ENCODE measurements around the gene NKD2. TPM values are rescaled to one million over a fixed set of nuclear protein-coding genes. Genes with fewer than 3 reads are reported as not detected.
"Not testable (repeated sequence)": the region's sequence is repeated elsewhere in the genome, so short reads cannot be mapped to it uniquely, and the experiment has no call there.

NKD2 gene
- total RNA-seq, 1 experiment from 2014 or later = 2.8 TPM

DNA sequence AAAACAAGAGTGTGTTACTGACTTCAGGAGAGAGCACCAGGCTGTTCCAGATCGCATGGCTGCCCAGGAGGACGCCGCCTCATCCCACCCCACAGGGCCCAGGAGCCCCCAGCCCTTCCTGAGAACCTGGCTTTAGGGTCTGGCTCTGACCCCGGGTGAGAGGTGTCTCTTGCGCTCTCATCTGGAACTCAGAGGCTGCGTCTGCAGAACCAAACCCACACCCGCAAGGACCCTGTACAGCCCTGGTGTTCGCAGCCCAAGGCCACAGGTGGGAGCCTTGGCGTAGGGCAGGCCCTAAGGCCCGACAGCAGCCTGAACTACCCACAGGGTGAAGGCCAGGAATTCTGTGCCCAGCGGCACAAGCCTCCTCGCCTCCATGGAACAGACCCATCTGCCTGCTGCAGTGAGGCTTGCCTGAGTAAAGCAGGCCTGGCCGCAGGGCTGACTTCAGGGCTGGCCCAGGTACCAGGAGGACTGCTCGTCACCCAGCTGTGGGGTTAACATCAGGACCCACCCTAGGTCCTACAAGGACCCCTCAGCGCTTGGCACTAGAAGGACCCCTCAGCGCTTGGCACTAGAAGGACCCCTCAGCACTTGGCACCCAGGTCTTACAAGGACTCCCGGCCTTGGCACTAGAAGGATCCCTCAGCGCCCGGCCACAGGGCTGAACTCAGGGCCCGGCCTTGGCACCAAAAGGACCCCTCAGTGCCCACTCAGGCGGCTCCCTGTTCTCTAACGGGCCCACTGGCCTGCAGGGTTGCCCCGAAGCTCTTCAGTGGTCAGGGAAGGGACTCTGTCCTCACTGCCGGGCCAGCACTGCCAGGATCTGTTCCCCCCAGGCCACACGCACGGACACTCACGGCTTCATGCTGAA lies 48.2 kb downstream of the NKD2 start:
- DNase-seq (ENCODE audit: low spot score) = no peak

DNA sequence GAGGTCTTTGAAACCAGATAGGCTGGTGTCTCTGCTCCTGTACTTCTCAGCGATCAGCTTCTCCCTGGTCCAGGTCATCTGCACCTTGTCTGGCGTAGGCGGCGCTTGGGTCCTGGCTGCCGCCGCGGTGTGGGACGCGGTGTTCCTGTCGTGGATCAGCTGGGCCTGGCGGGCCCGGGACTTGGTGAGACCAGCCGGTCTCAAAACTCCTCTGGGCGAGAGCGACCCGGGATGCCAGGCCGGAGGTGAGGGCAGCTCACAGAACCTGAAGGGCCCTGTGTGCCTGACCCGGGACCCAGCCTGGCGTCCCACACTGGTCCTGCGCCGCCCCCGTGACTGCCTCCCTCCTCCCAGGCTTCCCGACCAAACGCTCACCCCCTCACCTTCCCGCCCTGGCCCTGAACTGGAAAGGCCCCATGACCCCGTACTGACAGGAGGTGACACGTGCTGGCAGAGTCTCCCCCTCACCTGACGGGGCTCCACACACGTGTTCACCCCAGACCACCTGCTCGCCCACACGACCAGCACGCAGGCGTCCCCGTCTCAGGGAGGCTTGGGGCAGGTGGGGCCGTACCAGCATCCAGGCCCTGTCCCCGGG lies 49.0 kb downstream of the NKD2 start:
- DNase-seq (ENCODE audit: low spot score) = no peak

DNA sequence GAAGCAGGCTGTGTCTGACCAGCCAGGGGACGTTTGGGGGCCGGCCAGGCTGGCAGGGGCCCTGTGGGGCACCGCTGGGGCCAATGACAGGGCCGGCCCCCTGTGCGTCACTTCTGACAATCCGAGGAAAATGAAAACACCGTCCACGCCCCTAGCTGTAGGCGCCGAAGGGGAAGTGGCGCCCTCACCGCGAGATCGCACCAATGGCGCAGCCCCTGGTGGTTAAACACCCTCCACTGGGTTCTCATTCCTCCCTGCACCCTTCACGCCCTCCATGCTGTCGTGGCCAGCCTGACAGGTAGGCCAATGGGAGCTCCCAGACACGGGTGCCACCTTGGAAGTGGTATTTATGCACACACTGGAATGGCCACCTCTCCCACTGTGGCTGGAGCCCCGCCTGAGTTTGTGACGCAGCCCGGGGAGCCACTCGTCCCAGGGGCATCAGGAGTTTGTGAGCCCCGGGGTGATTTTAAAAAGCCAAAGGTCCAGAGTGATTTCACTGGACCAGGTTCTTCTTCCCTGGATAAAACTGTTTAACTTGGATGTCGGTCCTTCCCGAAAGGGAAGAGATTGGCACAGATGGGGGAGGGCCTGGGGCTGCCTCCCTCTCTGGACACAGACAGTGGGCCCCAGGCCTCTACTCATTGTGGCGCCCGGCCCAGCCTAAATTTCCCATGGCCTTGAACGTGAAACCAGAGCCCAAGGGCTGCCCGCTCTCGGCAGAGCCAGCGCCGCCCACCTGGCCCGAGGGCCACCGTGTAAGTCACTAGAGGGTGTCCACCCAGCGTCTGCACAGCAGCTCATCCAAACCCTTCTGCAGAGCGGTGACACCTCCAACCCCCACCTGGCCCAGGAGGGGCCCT lies 49.7 kb downstream of the NKD2 start:
- no peak for DNase-seq (ENCODE audit: low spot score)

- DNase-seq (ENCODE audit: low spot score) = no peak
These were observed 50.6 kb downstream of the NKD2 start for GRCh38 chr5:1058988-1059883.

DNA sequence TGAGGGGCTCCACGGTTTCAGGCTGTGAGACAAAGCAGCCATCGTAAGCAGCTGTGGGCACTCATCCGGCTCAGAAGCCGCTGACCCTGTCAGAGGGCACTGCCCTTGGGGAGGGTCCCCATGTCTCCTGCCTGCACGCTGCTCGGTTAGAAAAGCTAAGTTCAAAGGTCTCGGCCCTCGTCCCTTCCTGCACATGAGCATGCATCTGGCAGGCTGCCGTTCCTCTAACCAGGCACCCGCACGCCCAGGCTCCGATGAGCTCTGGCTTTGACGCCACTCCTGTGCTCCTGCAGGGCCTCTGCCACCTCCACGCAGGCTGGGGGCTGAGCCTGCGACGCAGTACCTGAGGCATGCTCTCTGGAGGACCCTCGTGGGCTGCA lies 51.3 kb downstream of the NKD2 start:
- no peak for DNase-seq (ENCODE audit: low spot score)

GRCh38 chr5:1060535-1060981 lies 52.0 kb downstream of the NKD2 start:
- no peak for DNase-seq (ENCODE audit: low spot score)

GRCh38 chr5:1061292-1061691 lies 52.7 kb downstream of the NKD2 start:
- not testable (repeated sequence) for DNase-seq (ENCODE audit: low spot score)

DNA sequence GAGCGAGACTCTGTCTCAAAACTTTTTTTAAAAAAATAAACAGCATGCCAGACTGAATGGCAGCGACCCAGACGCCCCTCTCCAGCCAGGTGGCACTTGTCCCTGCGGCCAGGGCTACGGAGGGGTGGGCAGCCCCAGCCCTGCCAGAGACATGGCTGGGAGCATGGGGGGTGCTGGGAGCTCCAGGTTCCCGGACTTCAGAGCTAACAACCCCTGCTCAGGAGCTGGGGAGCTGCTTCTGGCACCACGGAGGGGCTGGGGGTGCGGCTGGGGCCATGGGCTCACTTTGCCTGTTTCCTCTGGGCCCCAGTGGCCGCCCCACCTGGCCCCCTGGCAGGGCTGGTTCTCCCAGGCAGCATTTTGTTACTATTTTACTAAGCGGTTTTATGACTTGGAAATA lies 53.3 kb downstream of the NKD2 start:
- no peak for DNase-seq (ENCODE audit: low spot score)

DNA sequence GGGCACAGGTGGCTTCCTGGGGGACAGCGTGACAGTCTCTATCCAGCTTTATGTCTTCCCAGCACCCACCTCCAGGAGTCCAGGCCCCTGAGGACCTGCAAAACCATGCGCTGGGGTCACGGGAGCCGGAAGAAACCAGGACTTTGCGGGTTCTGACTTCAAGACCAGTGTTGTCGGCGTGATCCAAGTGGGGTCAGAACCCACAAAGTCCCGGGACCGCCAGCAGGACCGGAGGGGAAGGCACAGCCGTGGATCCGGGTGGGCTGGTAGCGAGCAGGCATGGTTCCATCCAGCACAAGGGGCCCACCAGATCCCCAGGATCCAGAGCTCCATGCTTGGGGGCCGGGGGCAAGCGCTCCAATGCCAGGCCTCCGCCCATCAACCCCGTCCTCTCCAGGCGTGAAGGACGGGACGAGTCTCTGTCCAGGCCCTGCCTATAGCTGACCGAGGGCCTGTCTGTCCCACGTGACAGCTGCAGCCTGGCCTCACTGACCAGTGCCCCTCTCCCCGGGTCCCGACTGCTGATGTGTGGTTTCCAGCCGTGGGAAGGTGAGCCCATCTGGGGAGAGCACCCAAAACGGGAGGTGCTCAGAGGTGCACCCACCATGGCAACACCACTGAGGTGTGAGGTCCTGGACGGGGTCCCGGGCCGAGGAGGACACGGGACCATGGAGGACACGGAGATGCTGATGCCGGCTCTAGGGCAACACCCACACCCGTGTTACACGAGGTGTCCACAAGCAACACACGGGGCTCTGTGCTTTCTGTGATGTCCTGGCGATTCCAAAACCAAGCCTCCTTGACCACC lies 54.4 kb downstream of the NKD2 start:
- DNase-seq (ENCODE audit: low spot score) = no peak

DNA sequence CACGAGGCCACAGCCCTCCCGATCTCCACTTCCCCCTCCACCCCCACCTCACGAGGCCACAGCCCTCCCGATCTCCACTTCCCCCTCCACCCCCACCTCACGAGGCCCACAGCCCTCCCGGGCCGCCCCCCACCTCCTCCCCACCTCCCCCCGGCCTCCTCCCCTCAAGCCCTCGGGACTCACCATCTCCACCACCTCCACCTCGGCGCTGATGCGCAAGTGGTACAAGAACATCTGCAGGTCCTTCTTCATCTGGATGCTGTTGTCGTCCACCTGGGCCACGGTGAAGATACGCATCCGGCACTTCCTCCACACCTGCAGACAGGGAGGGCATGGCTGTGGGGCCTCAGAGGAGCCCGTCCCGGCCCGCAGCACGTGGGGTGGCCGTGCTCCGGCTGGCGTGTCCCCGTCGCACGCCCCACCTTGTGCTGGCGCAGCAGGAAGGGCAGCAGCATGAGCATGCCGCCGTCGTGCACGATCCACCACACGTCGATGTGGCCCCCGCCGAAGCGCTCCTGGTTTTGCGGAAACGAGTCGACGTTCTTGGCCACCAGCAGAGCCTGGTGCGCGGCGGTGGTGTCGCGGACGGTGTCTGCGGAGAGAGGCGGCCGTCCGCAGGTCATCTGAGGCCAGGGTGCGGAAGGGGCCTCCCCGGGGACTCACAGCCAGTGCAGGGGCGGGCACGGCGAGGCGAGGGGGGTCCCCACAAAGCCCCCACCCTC lies 55.2 kb downstream of the NKD2 start:
- DNase-seq (ENCODE audit: low spot score) = no peak

DNA sequence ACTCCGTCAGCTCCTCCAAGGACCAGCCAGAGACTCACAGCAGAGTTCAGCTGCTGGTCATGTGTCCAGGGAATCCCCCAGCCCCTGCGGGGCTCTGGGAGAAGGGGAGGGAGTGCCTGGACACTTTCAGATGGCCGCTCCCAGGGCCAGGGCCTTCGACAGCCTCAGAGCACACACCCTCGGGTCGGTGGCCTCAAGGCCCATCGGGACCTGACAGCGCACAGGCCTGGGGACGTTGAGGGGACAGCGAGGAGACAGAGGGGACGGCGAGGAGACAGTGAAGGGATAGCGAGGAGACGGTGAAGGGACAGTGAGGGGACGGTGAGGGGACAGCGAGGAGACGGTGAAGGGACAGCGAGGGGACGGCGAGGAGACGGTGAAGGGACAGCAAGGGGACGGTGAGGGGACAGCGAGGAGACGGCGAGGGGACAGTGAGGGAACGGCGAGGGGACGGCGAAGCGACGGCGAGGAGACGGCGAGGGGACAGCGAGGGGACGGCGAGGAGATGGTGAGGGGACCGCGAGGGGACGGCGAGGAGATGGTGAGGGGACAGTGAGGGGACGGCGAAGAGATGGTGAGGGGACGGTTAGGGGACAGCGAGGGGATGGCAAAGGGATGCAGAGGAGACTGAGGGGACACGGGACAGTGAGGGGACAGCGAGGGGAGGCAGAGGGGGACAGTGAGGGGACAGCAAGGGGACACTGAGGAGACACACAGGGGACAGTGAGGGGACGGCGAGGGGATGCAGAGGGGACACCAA lies 56.0 kb downstream of the NKD2 start:
- no peak for DNase-seq (ENCODE audit: low spot score)

DNA sequence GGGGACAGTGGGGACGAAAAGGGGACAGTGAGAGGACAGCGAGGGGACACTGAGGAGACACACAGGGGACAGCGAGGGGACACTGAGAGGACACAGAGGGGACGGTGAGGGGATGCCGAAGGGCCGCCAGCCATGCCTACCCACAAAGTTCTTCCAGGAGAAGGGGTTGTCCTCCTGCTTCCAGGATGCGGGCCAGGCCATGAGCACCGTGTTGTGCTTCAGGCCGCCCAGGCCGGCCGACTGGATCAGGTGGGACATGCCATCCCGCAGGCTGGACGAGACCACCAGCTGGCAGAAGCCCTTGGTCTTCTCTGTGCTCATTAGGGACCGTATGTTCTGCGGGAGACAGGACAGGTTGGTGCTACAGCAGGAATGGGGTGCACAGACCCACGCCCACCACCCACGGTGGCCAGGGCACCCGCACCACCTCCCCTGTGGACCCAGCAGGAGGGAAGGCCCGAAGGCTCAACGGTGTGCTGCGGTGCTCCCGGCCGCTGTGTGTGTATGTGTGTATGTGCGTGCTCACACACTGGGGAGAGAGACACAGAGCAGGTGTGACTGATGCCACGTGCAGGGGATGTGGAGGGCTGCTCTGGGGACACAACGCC lies 56.6 kb downstream of the NKD2 start:
- DNase-seq (ENCODE audit: low spot score) = no peak

GRCh38 chr5:1065891-1066650 lies 57.5 kb downstream of the NKD2 start:
- no peak for DNase-seq (ENCODE audit: low spot score)

DNA sequence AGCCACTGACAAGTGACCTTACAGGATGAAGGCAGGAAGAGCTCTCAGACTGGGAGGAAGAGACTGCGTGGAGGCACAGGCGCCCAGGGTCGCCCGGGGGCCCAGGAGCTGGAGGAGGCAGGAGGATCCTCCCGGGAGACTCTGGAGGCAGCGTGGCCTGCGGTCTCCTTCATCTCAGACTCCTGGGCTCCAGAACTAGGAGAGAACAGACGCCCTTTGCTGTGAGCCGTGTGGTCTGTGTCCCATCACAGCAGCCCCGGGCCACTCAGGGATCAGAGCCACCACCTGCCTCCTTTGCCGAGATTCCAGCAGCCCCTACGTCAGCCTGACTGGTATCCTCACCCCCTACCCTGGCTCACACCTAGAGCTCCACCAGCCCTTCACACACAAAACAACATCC lies 58.1 kb downstream of the NKD2 start:
- no peak for DNase-seq (ENCODE audit: low spot score)

- DNase-seq (ENCODE audit: low spot score) = no peak
These were observed 58.8 kb downstream of the NKD2 start for GRCh38 chr5:1067141-1068121.

GRCh38 chr5:1068204-1068894 lies 59.7 kb downstream of the NKD2 start:
- DNase-seq (ENCODE audit: low spot score) = no peak
